Hepatocyte (in vitro differentiated cells): ENCODE data around the gene COX19. TPM values are rescaled to one million over a fixed set of nuclear protein-coding genes. Genes with fewer than 3 reads are reported as not detected.

Experiments
- DNase-seq: peaks from one replicate; pipeline ENCODE4 v3.0.0-alpha.2; 2016; ENCODE audit warnings: low spot score
- H2AFZ ChIP-seq: fragments of 200-600 bp; sonication (generic); 2 replicates; pipeline ENCODE4 v1.6.0; 2016; ENCODE audit warnings: antibody characterized with exemption, mild to moderate bottlenecking
- H3K27ac ChIP-seq: fragments of 200-600 bp; sonication (generic); 2 replicates; pipeline ENCODE4 v1.5.1; 2016; ENCODE audit warnings: mild to moderate bottlenecking
- H3K27me3 ChIP-seq: fragments of 200-600 bp; sonication (generic); 2 replicates; pipeline ENCODE4 v1.6.1; 2016
- H3K36me3 ChIP-seq: fragments of 200-600 bp; sonication (generic); replicated peaks from 2 replicates; pipeline ENCODE4 v1.5.1; 2016; ENCODE audit warnings: low read depth; ENCODE audit not compliant: insufficient read depth
- H3K4me1 ChIP-seq: fragments of 200-600 bp; sonication (generic); 2 replicates; pipeline ENCODE4 v1.5.1; 2016; ENCODE audit warnings: mild to moderate bottlenecking, moderate library complexity; ENCODE audit not compliant: insufficient read depth
- H3K4me2 ChIP-seq: fragments of 200-600 bp; sonication (generic); 2 replicates; pipeline ENCODE4 v1.6.0; 2016
- H3K4me3 ChIP-seq: fragments of 200-600 bp; sonication (generic); 2 replicates; pipeline ENCODE4 v1.5.1; 2016; ENCODE audit warnings: mild to moderate bottlenecking
- H3K79me2 ChIP-seq: fragments of 200-600 bp; sonication (generic); 2 replicates; pipeline ENCODE4 v1.6.0; 2017; ENCODE audit warnings: mild to moderate bottlenecking
- H3K9me2 ChIP-seq: fragments of 200-600 bp; sonication (generic); replicated peaks from 2 replicates; pipeline ENCODE4 v1.6.0; 2017; ENCODE audit warnings: mild to moderate bottlenecking; ENCODE audit not compliant: insufficient read depth
- H3K9me3 ChIP-seq: fragments of 200-600 bp; sonication (generic); 2 replicates; pipeline ENCODE4 v1.5.1; 2016; ENCODE audit warnings: low read depth, mild to moderate bottlenecking
- H4K20me1 ChIP-seq: fragments of 200-600 bp; sonication (generic); 2 replicates; pipeline ENCODE4 v1.6.0; 2016; ENCODE audit warnings: mild to moderate bottlenecking; ENCODE audit not compliant: insufficient read depth, poor library complexity, severe bottlenecking
- EZH2 ChIP-seq: fragments of 200-600 bp; sonication (generic); IDR thresholded peaks from 2 replicates; pipeline ENCODE4 v1.6.1; 2016; ENCODE audit warnings: antibody characterized with exemption, mild to moderate bottlenecking, borderline replicate concordance
- EZH2phosphoT487 ChIP-seq: fragments of 200-600 bp; sonication (generic); IDR thresholded peaks from one replicate; pipeline ENCODE4 v1.6.1; 2018; ENCODE audit warnings: antibody characterized with exemption, mild to moderate bottlenecking, low read depth, moderate library complexity; ENCODE audit not compliant: unreplicated experiment, severe bottlenecking
- WGBS: methylation state at CpG from one replicate; pipeline ENCODE4 v1.1.6; 2016; ENCODE audit warnings: low lambda C conversion rate; ENCODE audit errors: missing lambda C conversion rate; 5-methylcytosine and 5-hydroxymethylcytosine counted together
- polyA plus RNA-seq: library from polyadenylated mRNA; unstranded; fragments of >200 nt; fragmentation: Nextera tagmentation; extraction: Ambion mirVana; gene quantifications from 2 replicates; pipeline ENCODE4 v1.2.1, GENCODE V29; 2016
- total RNA-seq: library from RNA; depleted of rRNA; stranded (reverse); fragments of >200 nt; gene quantifications from 2 replicates; pipeline ENCODE4 v1.2.3, GENCODE V29; 2014
- TF ChIP-seq, protein P1 (sequence below): fragments of 200-600 bp; sonication (generic); IDR thresholded peaks from 2 replicates; pipeline ENCODE4 v1.5.1; 2016; ENCODE audit warnings: antibody characterized with exemption, mild to moderate bottlenecking; ENCODE audit not compliant: poor library complexity

Gene COX19
- total and polyA plus RNA-seq, 2 experiments from 2014 or later = 11.6 to 18.9 TPM

DNA sequence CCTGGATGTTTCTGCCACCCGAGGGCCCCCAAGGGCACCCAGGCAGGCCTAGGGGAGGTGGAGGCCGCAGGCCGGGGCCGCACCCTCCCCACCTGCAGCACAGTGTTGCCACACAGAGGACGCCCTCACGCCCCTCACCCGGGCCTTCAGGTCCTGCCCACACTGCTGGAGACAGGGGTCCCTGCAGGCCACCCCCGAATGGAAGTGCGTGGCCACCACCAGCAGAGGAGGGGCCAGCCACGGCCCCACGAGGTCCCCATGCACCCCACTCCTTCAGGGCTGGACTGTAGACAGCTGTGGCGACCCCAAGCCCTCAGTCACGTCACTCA, 56.3 kb downstream of the COX19 start:
- no peak for DNase-seq
- Histone ChIP-seq H4K20me1 (no peaks in the 10 kb centered on the region), H3K27me3 (no peaks in the 10 kb centered on the region), H3K79me2 (no peaks in the 10 kb centered on the region), H3K4me3 (no peak overlapping the region), H3K4me2 (no peak overlapping the region), H2AFZ (no peak overlapping the region), H3K27ac (no peak overlapping the region), H3K4me1 (peaks cover 8% of the 10 kb centered on the region), H3K9me2 (no peaks in the 10 kb centered on the region), H3K36me3 (no peaks in the 10 kb centered on the region), H3K9me3 (no peaks in the 10 kb centered on the region)
- 91% methylated on average over 12 of the region's 13 CpGs for WGBS
- no peak for TF ChIP-seq EZH2phosphoT487
- TF ChIP-seq, protein P1, sequence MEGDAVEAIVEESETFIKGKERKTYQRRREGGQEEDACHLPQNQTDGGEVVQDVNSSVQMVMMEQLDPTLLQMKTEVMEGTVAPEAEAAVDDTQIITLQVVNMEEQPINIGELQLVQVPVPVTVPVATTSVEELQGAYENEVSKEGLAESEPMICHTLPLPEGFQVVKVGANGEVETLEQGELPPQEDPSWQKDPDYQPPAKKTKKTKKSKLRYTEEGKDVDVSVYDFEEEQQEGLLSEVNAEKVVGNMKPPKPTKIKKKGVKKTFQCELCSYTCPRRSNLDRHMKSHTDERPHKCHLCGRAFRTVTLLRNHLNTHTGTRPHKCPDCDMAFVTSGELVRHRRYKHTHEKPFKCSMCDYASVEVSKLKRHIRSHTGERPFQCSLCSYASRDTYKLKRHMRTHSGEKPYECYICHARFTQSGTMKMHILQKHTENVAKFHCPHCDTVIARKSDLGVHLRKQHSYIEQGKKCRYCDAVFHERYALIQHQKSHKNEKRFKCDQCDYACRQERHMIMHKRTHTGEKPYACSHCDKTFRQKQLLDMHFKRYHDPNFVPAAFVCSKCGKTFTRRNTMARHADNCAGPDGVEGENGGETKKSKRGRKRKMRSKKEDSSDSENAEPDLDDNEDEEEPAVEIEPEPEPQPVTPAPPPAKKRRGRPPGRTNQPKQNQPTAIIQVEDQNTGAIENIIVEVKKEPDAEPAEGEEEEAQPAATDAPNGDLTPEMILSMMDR = no peak
- TF ChIP-seq EZH2 = no peak

DNA sequence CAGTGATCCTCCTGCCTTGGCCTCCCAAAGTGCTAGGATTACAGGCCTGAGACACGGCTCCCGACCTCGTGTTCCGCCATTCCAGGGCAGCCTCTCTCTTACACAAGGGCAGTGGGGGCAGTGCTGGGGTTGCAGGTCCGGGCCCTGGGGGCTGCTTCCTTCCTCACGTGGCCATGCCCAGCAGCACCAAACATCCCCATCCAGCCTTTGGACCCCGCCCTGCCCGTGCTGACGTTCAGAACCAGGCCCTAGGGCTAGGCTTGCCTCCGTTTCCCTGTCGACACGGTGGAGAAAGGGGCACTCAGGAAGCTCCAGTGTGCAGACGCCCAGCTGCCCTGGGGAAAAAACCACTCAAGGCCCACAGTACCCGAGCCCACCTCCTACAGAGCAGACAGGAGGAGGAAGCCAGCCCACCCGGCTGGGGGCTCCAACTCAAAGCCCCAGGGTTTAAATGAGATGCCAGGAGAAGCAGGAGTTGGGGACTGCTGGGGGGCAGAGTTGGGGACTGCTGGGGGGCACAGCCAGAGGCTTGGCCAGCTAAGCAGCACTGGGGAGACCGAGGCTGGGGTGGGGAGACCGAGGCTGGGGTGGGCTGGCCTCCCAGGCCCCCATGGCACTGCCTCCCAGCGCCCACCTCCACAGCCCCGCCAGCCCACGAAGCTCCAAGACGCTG, 56.8 kb downstream of the COX19 start:
- Histone ChIP-seq H3K4me2 (no peak overlapping the region), H3K79me2 (no peaks in the 10 kb centered on the region), H3K9me3 (no peaks in the 10 kb centered on the region), H3K9me2 (no peaks in the 10 kb centered on the region), H4K20me1 (no peaks in the 10 kb centered on the region), H3K27me3 (no peaks in the 10 kb centered on the region), H3K36me3 (no peaks in the 10 kb centered on the region), H3K27ac (no peak overlapping the region), H3K4me3 (no peak overlapping the region), H3K4me1 (peaks cover 7% of the 10 kb centered on the region), H2AFZ (no peak overlapping the region)
- no peak for DNase-seq
- TF ChIP-seq EZH2phosphoT487 (no peak), EZH2 (no peak)
- TF ChIP-seq, protein P1 = no peak
- WGBS = 88% methylated on average over 15 of the region's 21 CpGs

DNA sequence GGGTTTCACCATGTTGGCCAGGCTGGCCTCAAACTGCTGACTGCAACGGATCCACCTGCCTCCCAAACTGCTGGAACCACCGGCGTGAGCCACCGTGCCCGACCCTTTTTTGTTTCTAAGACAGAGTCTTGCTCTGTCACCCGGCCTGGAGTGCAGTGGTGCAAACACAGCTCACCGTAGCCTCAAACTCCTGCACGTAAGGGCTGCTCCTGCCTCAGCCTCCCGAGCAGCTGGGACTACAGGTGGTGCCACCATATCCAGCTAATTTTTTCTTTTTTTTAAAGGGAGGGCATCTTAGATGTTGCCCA, 57.3 kb downstream of the COX19 start:
- no peak for DNase-seq
- H3K36me3 ChIP-seq = no peaks in the 10 kb centered on the region
- no peaks in the 10 kb centered on the region for H3K9me2 ChIP-seq
- no peaks in the 10 kb centered on the region for H3K27me3 ChIP-seq
- H3K27ac ChIP-seq = no peak overlapping the region
- peaks cover 2% of the 10 kb centered on the region for H3K4me1 ChIP-seq
- H3K4me3 ChIP-seq = no peak overlapping the region
- H3K79me2 ChIP-seq = no peaks in the 10 kb centered on the region
- WGBS = 87% methylated on average over 9 of the region's 9 CpGs
- no peak overlapping the region for H3K4me2 ChIP-seq
- no peak for TF ChIP-seq EZH2
- TF ChIP-seq, protein P1 = no peak
- TF ChIP-seq EZH2phosphoT487 = no peak
- H2AFZ ChIP-seq = no peak overlapping the region
- H3K9me3 ChIP-seq = no peaks in the 10 kb centered on the region
- no peaks in the 10 kb centered on the region for H4K20me1 ChIP-seq
